Right lobe of liver (tissue), 6 donors: ENCODE results near the gene USF3. TPM values are rescaled to one million over a fixed set of nuclear protein-coding genes. Genes with fewer than 3 reads are reported as not detected.

Experiments
- ATAC-seq, 4 donors: fragments of 200-7000 bp; cut with Tn5 transposase; one replicate each; pipeline ENCODE4 v1.9.1; 2020; ENCODE audit warnings: mild to moderate bottlenecking in 4 of 4, moderate library complexity in 4 of 4
- DNase-seq, 3 donors: peaks; one replicate each; pipeline ENCODE4 v3.0.0-alpha.2; 2020
- H3K27ac ChIP-seq, 3 donors: fragments of 200-600 bp; one replicate each; pipeline ENCODE4 v1.8.0; 2022
- H3K27me3 ChIP-seq, 2 donors: fragments of 200-600 bp; one replicate each; pipeline ENCODE4 v1.8.0; 2022
- H3K36me3 ChIP-seq, 4 donors: fragments of 200-600 bp; sonication (generic) in 1 of 4; one replicate each; pipeline versions ENCODE4 v1.5.1 to v1.8.0; 2017 to 2022; ENCODE audit warnings: control low read depth in 1 of 4
- H3K4me1 ChIP-seq, 4 donors: fragments of 200-600 bp; sonication (generic) in 1 of 4; one replicate each; pipeline versions ENCODE4 v1.5.1 to v1.8.0; 2017 to 2022; ENCODE audit warnings: control low read depth in 1 of 4
- H3K4me3 ChIP-seq, 3 donors: fragments of 200-600 bp; one replicate each; pipeline ENCODE4 v1.8.0; 2022
- H3K9me3 ChIP-seq, 4 donors: fragments of 200-600 bp; sonication (generic) in 1 of 4; one replicate each; pipeline versions ENCODE4 v1.5.1 to v1.8.0; 2017 to 2022; ENCODE audit warnings: control low read depth in 1 of 4
- POLR2A ChIP-seq: fragments of 450-650 bp; IDR thresholded peaks from one replicate; pipeline ENCODE4 v1.6.1; 2017; ENCODE audit warnings: antibody characterized with exemption, mild to moderate bottlenecking
- WGBS: methylation state at CpG from one replicate; pipeline ENCODE4 v1.1.6; 2018; ENCODE audit warnings: low coverage, low lambda C conversion rate; ENCODE audit not compliant: insufficient coverage; ENCODE audit errors: missing lambda C conversion rate; 5-methylcytosine and 5-hydroxymethylcytosine counted together
- intact Hi-C, 2 donors: fragments of 100-400 bp; cut with DNase I; formaldehyde crosslinking; loops; one replicate each; pipeline versions ENCODE4 v1.11.2 to v1.14.1; 2022
- total RNA-seq, 6 experiments: library from RNA; depleted of rRNA in 2 of 6; stranded (reverse); fragments of >200 nt in 2 of 6; fragmentation: NEBNext Ultra II Directional in 3 of 6; extraction: Animal tissue kit (Norgen Biotek cat#: 25700) in 3 of 6; gene quantifications; one replicate each; pipeline versions ENCODE4 v1.1.0 to v1.2.4, GENCODE V29; 2016 to 2023
- TF ChIP-seq, protein P1 (sequence below), 4 donors: fragments of 200-600 bp in 3 of 4; fragments of 450-650 bp in 1 of 4; IDR thresholded peaks; one replicate each; pipeline versions ENCODE4 v1.5.1 to v1.8.0; 2016 to 2022; ENCODE audit warnings: antibody characterized with exemption in 4 of 4, mild to moderate bottlenecking in 2 of 4
- donor health status: DM: no; HTN: yes; CAD: no.
- donor health status: DM: no; HTN: no; CAD: no.
- donor health status: DM: no; HTN: no; CAD: no.
- donor health status: DM: no; HTN: yes; CAD: no.
- donor health status: DM: no; HTN: yes; CAD: no.

The USF3 gene
- total RNA-seq, 6 experiments from 2014 or later, result 12.1 to 20.3 (median 17.6) TPM

- 20% methylated on average over 2 of the region's 5 CpGs for WGBS
- H3K27ac ChIP-seq, result peak overlapping the region; percentile 27 to 59 (median 55)
- H3K4me1 ChIP-seq, result peaks cover 0 to 30% (median 17%) of the 10 kb centered on the region in 4 donors
- ATAC-seq (peak; percentile 46 to 76 (median 64)), DNase-seq (peak in 1 of 3 donors; percentile 34)
- intact Hi-C loops, result no loop called here
- no peak overlapping the region for H3K4me3 ChIP-seq
- no peaks in the 10 kb centered on the region for H3K9me3 ChIP-seq
- H3K27me3 ChIP-seq, result no peaks in the 10 kb centered on the region
- TF ChIP-seq POLR2A, result no peak
- TF ChIP-seq, protein P1, sequence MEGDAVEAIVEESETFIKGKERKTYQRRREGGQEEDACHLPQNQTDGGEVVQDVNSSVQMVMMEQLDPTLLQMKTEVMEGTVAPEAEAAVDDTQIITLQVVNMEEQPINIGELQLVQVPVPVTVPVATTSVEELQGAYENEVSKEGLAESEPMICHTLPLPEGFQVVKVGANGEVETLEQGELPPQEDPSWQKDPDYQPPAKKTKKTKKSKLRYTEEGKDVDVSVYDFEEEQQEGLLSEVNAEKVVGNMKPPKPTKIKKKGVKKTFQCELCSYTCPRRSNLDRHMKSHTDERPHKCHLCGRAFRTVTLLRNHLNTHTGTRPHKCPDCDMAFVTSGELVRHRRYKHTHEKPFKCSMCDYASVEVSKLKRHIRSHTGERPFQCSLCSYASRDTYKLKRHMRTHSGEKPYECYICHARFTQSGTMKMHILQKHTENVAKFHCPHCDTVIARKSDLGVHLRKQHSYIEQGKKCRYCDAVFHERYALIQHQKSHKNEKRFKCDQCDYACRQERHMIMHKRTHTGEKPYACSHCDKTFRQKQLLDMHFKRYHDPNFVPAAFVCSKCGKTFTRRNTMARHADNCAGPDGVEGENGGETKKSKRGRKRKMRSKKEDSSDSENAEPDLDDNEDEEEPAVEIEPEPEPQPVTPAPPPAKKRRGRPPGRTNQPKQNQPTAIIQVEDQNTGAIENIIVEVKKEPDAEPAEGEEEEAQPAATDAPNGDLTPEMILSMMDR (IDR thresholded peaks at IDR 0.05), result no peak
- no peaks in the 10 kb centered on the region for H3K36me3 ChIP-seq
These were observed 11.3 kb downstream of the USF3 start for GRCh38 chr3:113685124-113685523.

DNA sequence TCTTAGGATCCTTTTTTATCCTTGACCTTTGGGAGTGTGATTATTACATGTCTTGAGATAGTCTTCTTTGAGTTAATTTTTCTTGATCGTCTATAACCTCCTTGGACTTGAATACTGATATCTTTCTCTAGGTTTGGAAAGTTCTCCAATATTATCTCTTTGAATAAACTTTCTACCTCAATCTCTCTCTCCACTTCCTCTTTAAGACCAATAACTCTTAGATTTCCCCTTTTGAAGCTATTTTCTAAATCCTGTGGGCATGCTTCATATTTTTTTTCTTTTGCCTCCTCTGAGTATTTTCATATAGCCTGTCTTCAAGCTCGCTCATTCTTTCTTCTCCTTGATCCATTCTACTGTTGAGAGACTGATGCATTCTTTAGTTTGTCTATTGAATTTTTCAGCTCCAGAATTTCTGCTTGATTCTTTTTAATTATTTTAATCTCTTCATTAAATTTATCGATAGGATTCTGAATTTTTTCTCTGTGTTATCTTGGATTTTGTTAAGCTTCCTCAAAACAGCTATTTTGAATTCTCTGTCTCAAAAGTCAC lies 12.1 kb downstream of the USF3 start:
- H3K36me3 ChIP-seq, result no peaks in the 10 kb centered on the region
- H3K4me3 ChIP-seq, result no peak overlapping the region
- no peak for TF ChIP-seq POLR2A
- TF ChIP-seq, protein P1 (IDR thresholded peaks at IDR 0.05), result no peak
- H3K27ac ChIP-seq, result no peak overlapping the region
- H3K9me3 ChIP-seq, result no peaks in the 10 kb centered on the region
- intact Hi-C loops, result no loop called here
- DNase-seq, result no peak
- H3K27me3 ChIP-seq, result no peaks in the 10 kb centered on the region
- no peak for ATAC-seq
- peaks cover 0 to 25% (median 13%) of the 10 kb centered on the region in 4 donors for H3K4me1 ChIP-seq
- WGBS, result 82% methylated on average over 3 of the region's 3 CpGs

- 100% methylated on average over 3 of the region's 4 CpGs for WGBS
- H3K4me3 ChIP-seq, result no peak overlapping the region
- DNase-seq (no peak), ATAC-seq (no peak)
- no peaks in the 10 kb centered on the region for H3K9me3 ChIP-seq
- no peaks in the 10 kb centered on the region for H3K27me3 ChIP-seq
- intact Hi-C loops, result no loop called here
- H3K27ac ChIP-seq, result no peak overlapping the region
- TF ChIP-seq, protein P1 (IDR thresholded peaks at IDR 0.05), result no peak
- peaks cover 0 to 16% (median 9%) of the 10 kb centered on the region in 4 donors for H3K4me1 ChIP-seq
- no peaks in the 10 kb centered on the region for H3K36me3 ChIP-seq
These were observed 17.7 kb downstream of the USF3 start for GRCh38 chr3:113678773-113679172.

DNA sequence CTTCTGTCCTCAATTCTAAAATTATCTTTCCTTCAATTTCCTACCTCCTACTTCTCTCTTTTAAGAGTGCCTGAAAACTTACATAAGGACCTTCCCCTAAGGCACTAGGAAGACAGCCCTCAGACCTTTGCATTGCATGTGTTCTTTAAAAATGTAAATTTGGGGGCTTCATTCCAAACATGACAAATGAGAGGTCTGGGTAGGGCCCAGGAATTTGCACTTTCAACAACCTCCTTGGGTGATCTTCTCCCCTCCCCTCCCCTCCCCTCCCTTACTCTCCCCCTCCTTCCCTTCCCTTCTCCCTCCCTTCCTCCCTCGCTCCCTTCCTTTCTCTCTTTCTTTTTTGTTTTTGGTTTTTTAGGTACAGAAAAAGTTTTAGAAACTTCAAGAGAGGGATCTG lies 18.7 kb downstream of the USF3 start:
- ATAC-seq (no peak), DNase-seq (no peak)
- intact Hi-C loops, result no loop called here
- Histone ChIP-seq H3K27me3 (no peaks in the 10 kb centered on the region), H3K9me3 (no peaks in the 10 kb centered on the region), H3K36me3 (no peaks in the 10 kb centered on the region), H3K27ac (peak overlapping the region in 1 of 3 donors; percentile 21), H3K4me1 (peaks cover 0 to 22% (median 11%) of the 10 kb centered on the region in 4 donors), H3K4me3 (no peak overlapping the region)
- TF ChIP-seq POLR2A, result no peak
- TF ChIP-seq, protein P1 (IDR thresholded peaks at IDR 0.05), result no peak
- WGBS, result 100% methylated on average over 1 of the region's 1 CpG
